WTC11 (cell line): Measurements from ENCODE around the gene EPHA6. TPM values are rescaled to one million over a fixed set of nuclear protein-coding genes. Genes with fewer than 3 reads are reported as not detected.

Experiments used
- ATAC-seq: fragments of 200-7000 bp; cut with Tn5 transposase; 2 replicates; pipeline ENCODE4 v1.10.0; 2021; ENCODE audit warnings: mild to moderate bottlenecking, moderate library complexity
- CTCF ChIA-PET: fragments of 300-600 bp; sonication (Branson Sonifier 250); formaldehyde crosslinking; loops from one replicate; lab custom pipeline; 2021; ENCODE audit warnings: antibody characterized with exemption; lab: Charles Lee
- POLR2A ChIA-PET: fragments of 350-600 bp; sonication (Branson Sonifier 250); formaldehyde crosslinking; loops from one replicate; lab custom pipeline; 2021; ENCODE audit warnings: antibody characterized with exemption; lab: Charles Lee
- DNase-seq: peaks from one replicate; pipeline ENCODE4 v3.0.0; 2021; ENCODE audit warnings: low spot score
- H3K27ac Mint-ChIP-seq: 2 replicates; pipeline ENCODE4 v1.8.0; 2021; ENCODE audit warnings: mixed read lengths
- H3K27me3 Mint-ChIP-seq: 2 replicates; pipeline ENCODE4 v1.8.0; 2021; ENCODE audit warnings: low read depth, mild to moderate bottlenecking, moderate library complexity, mixed read lengths
- H3K36me3 Mint-ChIP-seq: 2 replicates; pipeline ENCODE4 v1.8.0; 2021; ENCODE audit warnings: mixed read lengths
- H3K4me1 Mint-ChIP-seq: 2 replicates; pipeline ENCODE4 v1.8.0; 2022; ENCODE audit warnings: mixed read lengths
- H3K4me3 Mint-ChIP-seq: 2 replicates; pipeline ENCODE4 v1.8.0; 2021; ENCODE audit warnings: mild to moderate bottlenecking, moderate library complexity, mixed read lengths
- H3K9me3 Mint-ChIP-seq: 2 replicates; pipeline ENCODE4 v1.8.0; 2021; ENCODE audit warnings: mixed read lengths
- ATF6 ChIP-seq: sonication (generic); formaldehyde crosslinking; IDR thresholded peaks from 2 replicates; pipeline ENCODE4 v1.8.1; 2023; ENCODE audit warnings: mild to moderate bottlenecking, missing genetic modification reagents
- CREM ChIP-seq: sonication (generic); formaldehyde crosslinking; IDR thresholded peaks from 2 replicates; pipeline ENCODE4 v1.8.1; 2022; ENCODE audit warnings: mild to moderate bottlenecking, missing genetic modification reagents, moderate library complexity
- ELF4 ChIP-seq: sonication (generic); formaldehyde crosslinking; IDR thresholded peaks from 2 replicates; pipeline ENCODE4 v1.8.1; 2022; ENCODE audit warnings: low read depth, mild to moderate bottlenecking, moderate library complexity, missing genetic modification reagents
- ETV6 ChIP-seq: sonication (generic); formaldehyde crosslinking; IDR thresholded peaks from 2 replicates; pipeline ENCODE4 v1.8.1; 2022; ENCODE audit warnings: mild to moderate bottlenecking, missing genetic modification reagents
- HMGA2 ChIP-seq: fragments of 250-450 bp; sonication (Bioruptor Pico); IDR thresholded peaks from 2 replicates; pipeline ENCODE4 v1.4.0; 2021; ENCODE audit warnings: mild to moderate bottlenecking, moderate library complexity
- MXD4 ChIP-seq: fragments of 250-450 bp; sonication (Bioruptor Pico); IDR thresholded peaks from 2 replicates; pipeline ENCODE4 v1.8.0; 2021; ENCODE audit warnings: mild to moderate bottlenecking, moderate library complexity, borderline replicate concordance
- NFYB ChIP-seq: sonication (generic); formaldehyde crosslinking; conservative IDR thresholded peaks from 2 replicates; pipeline ENCODE4 v1.8.0; 2022; ENCODE audit warnings: low read depth, missing genetic modification reagents
- SMAD3 ChIP-seq: sonication (generic); formaldehyde crosslinking; IDR thresholded peaks from 2 replicates; pipeline ENCODE4 v1.8.0; 2022; ENCODE audit warnings: missing genetic modification reagents, mild to moderate bottlenecking, borderline replicate concordance
- SOX15 ChIP-seq: fragments of 250-450 bp; sonication (Bioruptor Pico); IDR thresholded peaks from 2 replicates; pipeline ENCODE4 v1.9.0; 2021; ENCODE audit warnings: mild to moderate bottlenecking
- ZNF138 ChIP-seq: sonication (generic); formaldehyde crosslinking; conservative IDR thresholded peaks from 2 replicates; pipeline ENCODE4 v1.8.1; 2022; ENCODE audit warnings: mild to moderate bottlenecking, moderate library complexity, missing genetic modification reagents
- ZNF219 ChIP-seq: sonication (generic); formaldehyde crosslinking; IDR thresholded peaks from 2 replicates; pipeline ENCODE4 v1.8.0; 2023; ENCODE audit warnings: missing genetic modification reagents, mild to moderate bottlenecking, borderline replicate concordance
- ZNF416 ChIP-seq: fragments of 250-450 bp; sonication (Bioruptor Pico); IDR thresholded peaks from 2 replicates; pipeline ENCODE4 v1.9.0; 2021; ENCODE audit warnings: mild to moderate bottlenecking, inconsistent platforms
- ZNF423 ChIP-seq: fragments of 250-450 bp; sonication (Bioruptor Pico); IDR thresholded peaks from 2 replicates; pipeline ENCODE4 v2.1.2; 2022; ENCODE audit warnings: mild to moderate bottlenecking, moderate library complexity
- total RNA-seq: library from RNA; stranded (reverse); gene quantifications from 3 replicates; pipeline ENCODE4 v1.2.3, GENCODE V29; 2021
- TF ChIP-seq, protein P1 (sequence below): sonication (generic); formaldehyde crosslinking; IDR thresholded peaks from 2 replicates; pipeline ENCODE4 v1.8.0; 2023; ENCODE audit warnings: missing genetic modification reagents
- TF ChIP-seq, protein P2 (sequence below): fragments of 200-600 bp; IDR thresholded peaks from 2 replicates; pipeline ENCODE4 v1.8.0; 2022; ENCODE audit warnings: antibody characterized with exemption
- TF ChIP-seq, protein P3 (sequence below): fragments of 250-450 bp; sonication (Bioruptor Pico); IDR thresholded peaks from 2 replicates; pipeline ENCODE4 v2.1.2; 2022; ENCODE audit warnings: mild to moderate bottlenecking, moderate library complexity
- TF ChIP-seq, protein P4 (sequence below): fragments of 250-450 bp; sonication (Bioruptor Pico); IDR thresholded peaks from 2 replicates; pipeline ENCODE4 v1.9.0; 2021; ENCODE audit warnings: mild to moderate bottlenecking, borderline replicate concordance
- TF ChIP-seq, protein P5 (sequence below): sonication (generic); formaldehyde crosslinking; IDR thresholded peaks from 2 replicates; pipeline ENCODE4 v1.8.1; 2023; ENCODE audit warnings: mild to moderate bottlenecking, missing genetic modification reagents
- TF ChIP-seq, protein P6 (sequence below): sonication (generic); formaldehyde crosslinking; IDR thresholded peaks from 2 replicates; pipeline ENCODE4 v1.8.1; 2023; ENCODE audit warnings: mild to moderate bottlenecking, moderate library complexity, missing genetic modification reagents

Gene EPHA6
- total RNA-seq, 1 experiment from 2014 or later: 2.1 TPM

DNA sequence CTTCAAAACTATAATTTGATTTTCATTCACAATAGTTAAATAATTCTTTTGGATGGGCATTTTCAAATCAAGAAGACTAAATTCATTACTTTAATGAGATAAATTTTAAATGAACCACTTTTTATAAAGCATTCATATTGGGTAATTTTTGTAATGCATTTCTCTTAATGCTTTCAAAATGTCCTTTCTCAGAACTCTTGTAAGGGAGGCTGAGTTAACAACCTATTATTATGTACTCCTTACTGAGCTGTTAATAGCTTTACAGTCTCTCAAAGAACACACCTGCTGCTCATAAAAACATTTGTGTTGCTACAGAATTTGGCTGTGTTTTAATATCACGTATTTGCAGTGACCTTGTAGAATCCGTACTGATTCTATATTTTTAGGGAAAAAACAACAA lies 616.2 kb downstream of the EPHA6 start:
- TF ChIP-seq, protein P1, sequence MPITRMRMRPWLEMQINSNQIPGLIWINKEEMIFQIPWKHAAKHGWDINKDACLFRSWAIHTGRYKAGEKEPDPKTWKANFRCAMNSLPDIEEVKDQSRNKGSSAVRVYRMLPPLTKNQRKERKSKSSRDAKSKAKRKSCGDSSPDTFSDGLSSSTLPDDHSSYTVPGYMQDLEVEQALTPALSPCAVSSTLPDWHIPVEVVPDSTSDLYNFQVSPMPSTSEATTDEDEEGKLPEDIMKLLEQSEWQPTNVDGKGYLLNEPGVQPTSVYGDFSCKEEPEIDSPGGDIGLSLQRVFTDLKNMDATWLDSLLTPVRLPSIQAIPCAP (CRISPR knock-in tag): no peak
- TF ChIP-seq, protein P2, sequence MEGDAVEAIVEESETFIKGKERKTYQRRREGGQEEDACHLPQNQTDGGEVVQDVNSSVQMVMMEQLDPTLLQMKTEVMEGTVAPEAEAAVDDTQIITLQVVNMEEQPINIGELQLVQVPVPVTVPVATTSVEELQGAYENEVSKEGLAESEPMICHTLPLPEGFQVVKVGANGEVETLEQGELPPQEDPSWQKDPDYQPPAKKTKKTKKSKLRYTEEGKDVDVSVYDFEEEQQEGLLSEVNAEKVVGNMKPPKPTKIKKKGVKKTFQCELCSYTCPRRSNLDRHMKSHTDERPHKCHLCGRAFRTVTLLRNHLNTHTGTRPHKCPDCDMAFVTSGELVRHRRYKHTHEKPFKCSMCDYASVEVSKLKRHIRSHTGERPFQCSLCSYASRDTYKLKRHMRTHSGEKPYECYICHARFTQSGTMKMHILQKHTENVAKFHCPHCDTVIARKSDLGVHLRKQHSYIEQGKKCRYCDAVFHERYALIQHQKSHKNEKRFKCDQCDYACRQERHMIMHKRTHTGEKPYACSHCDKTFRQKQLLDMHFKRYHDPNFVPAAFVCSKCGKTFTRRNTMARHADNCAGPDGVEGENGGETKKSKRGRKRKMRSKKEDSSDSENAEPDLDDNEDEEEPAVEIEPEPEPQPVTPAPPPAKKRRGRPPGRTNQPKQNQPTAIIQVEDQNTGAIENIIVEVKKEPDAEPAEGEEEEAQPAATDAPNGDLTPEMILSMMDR: no peak
- TF ChIP-seq ZNF416 (CRISPR knock-in tag) (no peak), NFYB (CRISPR knock-in tag) (no peak), CREM (CRISPR knock-in tag) (no peak), HMGA2 (no peak), ZNF138 (CRISPR knock-in tag) (no peak), SMAD3 (CRISPR knock-in tag) (no peak)
- TF ChIP-seq, protein P3, sequence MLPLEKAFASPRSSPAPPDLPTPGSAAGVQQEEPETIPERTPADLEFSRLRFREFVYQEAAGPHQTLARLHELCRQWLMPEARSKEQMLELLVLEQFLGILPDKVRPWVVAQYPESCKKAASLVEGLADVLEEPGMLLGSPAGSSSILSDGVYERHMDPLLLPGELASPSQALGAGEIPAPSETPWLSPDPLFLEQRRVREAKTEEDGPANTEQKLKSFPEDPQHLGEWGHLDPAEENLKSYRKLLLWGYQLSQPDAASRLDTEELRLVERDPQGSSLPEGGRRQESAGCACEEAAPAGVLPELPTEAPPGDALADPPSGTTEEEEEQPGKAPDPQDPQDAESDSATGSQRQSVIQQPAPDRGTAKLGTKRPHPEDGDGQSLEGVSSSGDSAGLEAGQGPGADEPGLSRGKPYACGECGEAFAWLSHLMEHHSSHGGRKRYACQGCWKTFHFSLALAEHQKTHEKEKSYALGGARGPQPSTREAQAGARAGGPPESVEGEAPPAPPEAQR (CRISPR knock-in tag): no peak
- Mint-ChIP-seq H3K4me3 (no peak overlapping the region), H3K4me1 (peaks cover 24% of the 10 kb centered on the region), H3K27me3 (no peaks in the 10 kb centered on the region), H3K27ac (no peak overlapping the region), H3K36me3 (peaks cover 19% of the 10 kb centered on the region), H3K9me3 (peaks cover 23% of the 10 kb centered on the region)
- ATAC-seq (no peak), DNase-seq (no peak)
- CTCF ChIA-PET: no interaction called here
- POLR2A ChIA-PET: no interaction called here

GRCh38 chr3:97432914-97433313 lies 618.5 kb downstream of the EPHA6 start:
- DNase-seq (no peak), ATAC-seq (no peak)
- peaks cover 29% of the 10 kb centered on the region for H3K4me1 Mint-ChIP-seq
- TF ChIP-seq ETV6 (CRISPR knock-in tag) (no peak), ZNF423 (CRISPR knock-in tag) (no peak), MXD4 (CRISPR knock-in tag) (no peak), ZNF138 (CRISPR knock-in tag) (no peak), SOX15 (CRISPR knock-in tag) (no peak), ZNF219 (CRISPR knock-in tag) (no peak), ATF6 (CRISPR knock-in tag) (no peak), ELF4 (no peak)
- TF ChIP-seq, protein P4, sequence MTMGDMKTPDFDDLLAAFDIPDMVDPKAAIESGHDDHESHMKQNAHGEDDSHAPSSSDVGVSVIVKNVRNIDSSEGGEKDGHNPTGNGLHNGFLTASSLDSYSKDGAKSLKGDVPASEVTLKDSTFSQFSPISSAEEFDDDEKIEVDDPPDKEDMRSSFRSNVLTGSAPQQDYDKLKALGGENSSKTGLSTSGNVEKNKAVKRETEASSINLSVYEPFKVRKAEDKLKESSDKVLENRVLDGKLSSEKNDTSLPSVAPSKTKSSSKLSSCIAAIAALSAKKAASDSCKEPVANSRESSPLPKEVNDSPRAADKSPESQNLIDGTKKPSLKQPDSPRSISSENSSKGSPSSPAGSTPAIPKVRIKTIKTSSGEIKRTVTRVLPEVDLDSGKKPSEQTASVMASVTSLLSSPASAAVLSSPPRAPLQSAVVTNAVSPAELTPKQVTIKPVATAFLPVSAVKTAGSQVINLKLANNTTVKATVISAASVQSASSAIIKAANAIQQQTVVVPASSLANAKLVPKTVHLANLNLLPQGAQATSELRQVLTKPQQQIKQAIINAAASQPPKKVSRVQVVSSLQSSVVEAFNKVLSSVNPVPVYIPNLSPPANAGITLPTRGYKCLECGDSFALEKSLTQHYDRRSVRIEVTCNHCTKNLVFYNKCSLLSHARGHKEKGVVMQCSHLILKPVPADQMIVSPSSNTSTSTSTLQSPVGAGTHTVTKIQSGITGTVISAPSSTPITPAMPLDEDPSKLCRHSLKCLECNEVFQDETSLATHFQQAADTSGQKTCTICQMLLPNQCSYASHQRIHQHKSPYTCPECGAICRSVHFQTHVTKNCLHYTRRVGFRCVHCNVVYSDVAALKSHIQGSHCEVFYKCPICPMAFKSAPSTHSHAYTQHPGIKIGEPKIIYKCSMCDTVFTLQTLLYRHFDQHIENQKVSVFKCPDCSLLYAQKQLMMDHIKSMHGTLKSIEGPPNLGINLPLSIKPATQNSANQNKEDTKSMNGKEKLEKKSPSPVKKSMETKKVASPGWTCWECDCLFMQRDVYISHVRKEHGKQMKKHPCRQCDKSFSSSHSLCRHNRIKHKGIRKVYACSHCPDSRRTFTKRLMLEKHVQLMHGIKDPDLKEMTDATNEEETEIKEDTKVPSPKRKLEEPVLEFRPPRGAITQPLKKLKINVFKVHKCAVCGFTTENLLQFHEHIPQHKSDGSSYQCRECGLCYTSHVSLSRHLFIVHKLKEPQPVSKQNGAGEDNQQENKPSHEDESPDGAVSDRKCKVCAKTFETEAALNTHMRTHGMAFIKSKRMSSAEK (CRISPR knock-in tag): no peak
- TF ChIP-seq, protein P5, sequence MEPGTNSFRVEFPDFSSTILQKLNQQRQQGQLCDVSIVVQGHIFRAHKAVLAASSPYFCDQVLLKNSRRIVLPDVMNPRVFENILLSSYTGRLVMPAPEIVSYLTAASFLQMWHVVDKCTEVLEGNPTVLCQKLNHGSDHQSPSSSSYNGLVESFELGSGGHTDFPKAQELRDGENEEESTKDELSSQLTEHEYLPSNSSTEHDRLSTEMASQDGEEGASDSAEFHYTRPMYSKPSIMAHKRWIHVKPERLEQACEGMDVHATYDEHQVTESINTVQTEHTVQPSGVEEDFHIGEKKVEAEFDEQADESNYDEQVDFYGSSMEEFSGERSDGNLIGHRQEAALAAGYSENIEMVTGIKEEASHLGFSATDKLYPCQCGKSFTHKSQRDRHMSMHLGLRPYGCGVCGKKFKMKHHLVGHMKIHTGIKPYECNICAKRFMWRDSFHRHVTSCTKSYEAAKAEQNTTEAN (CRISPR knock-in tag): no peak
- TF ChIP-seq, protein P6, sequence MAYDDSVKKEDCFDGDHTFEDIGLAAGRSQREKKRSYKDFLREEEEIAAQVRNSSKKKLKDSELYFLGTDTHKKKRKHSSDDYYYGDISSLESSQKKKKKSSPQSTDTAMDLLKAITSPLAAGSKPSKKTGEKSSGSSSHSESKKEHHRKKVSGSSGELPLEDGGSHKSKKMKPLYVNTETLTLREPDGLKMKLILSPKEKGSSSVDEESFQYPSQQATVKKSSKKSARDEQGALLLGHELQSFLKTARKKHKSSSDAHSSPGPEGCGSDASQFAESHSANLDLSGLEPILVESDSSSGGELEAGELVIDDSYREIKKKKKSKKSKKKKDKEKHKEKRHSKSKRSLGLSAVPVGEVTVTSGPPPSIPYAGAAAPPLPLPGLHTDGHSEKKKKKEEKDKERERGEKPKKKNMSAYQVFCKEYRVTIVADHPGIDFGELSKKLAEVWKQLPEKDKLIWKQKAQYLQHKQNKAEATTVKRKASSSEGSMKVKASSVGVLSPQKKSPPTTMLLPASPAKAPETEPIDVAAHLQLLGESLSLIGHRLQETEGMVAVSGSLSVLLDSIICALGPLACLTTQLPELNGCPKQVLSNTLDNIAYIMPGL (CRISPR knock-in tag): no peak
- no peaks in the 10 kb centered on the region for H3K36me3 Mint-ChIP-seq
- H3K9me3 Mint-ChIP-seq: no peaks in the 10 kb centered on the region
- no peaks in the 10 kb centered on the region for H3K27me3 Mint-ChIP-seq
- ChIA-PET CTCF (no interaction called here), POLR2A (no interaction called here)
- no peak overlapping the region for H3K27ac Mint-ChIP-seq
- H3K4me3 Mint-ChIP-seq: no peak overlapping the region; the same call in 1 of the 2 replicates
